HG02938 (cell line): ENCODE results near the gene VPS26A.
A peak's percentile ranks its signal among the peaks of the same experiment; 100 is the strongest.
"Not testable (repeated sequence)": the region's sequence is repeated elsewhere in the genome, so short reads cannot be mapped to it uniquely, and the experiment has no call there.

Experiments used
- ATAC-seq: cut with Tn5 transposase; IDR thresholded peaks from one replicate; pipeline ENCODE4 v1.9.1; 2021; ENCODE audit warnings: mild to moderate bottlenecking, moderate library complexity; ENCODE audit not compliant: unreplicated experiment

VPS26A gene

DNA sequence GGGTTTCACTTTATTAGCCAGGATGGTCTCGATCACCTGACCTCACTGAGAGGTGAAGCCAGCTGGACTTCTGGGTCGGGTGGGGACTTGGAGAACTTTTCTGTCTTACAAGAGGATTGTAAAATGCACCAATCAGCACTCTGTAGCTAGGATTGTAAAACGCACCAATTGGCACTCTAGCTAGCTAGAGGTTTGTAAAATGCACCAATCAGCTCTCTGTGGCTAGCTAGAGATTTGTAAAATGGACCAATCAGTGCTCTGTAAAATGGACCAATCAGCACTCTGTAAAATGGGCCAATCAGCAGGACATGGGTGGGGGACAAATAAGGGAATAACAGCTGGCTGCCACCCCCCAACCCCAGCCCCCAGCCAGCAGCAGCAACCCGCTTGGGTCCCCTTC lies 51.3 kb downstream of the VPS26A start:
- ATAC-seq, result not testable (repeated sequence)

- ATAC-seq, result no peak
Measured at GRCh38 chr10:69176823-69177222, 52.8 kb downstream of the VPS26A start.

- peak; percentile 25 for ATAC-seq
Measured at GRCh38 chr10:69179089-69179742, 55.2 kb downstream of the VPS26A start.

- peak; percentile 92 for ATAC-seq
Measured at GRCh38 chr10:69179743-69180524, 56.0 kb downstream of the VPS26A start, which contains the start of gene SUPV3L1. Gene SUPV3L1, plus strand, starts transcription at chr10:69180234. Its CDS starts 58 bp downstream, at chr10:69180292.

DNA sequence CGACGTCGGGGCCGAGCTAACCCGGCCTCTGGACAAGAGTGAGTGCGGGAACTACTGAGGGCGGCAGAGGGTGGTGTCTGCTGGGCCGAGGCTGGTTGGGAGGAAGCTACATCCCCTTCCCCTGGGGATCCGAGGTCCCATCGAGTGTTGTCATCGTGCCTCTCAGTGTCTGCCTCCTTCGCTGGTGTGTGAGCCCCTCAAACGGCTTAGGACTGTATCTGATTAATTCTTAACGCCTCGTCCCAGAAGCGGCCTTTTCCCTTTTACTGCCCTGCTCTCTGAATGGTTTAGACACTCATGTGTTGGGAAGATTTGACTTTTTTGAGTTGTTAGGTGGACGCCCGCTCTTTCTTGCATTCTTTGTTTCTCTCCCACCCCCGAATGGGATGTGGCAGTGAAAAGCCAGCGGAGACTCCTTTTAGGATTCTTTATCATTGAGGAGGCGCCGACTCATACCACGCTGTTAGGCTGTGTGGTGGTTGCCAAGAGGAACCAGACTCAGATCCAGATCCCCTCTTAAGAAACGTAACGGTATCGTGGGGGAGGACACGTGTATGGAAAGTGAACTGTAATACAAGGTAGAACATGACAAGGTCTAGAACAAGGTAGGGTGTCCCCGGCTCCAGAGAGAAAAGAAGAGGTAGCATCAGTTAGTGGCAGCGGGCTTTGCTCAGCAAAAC lies 56.7 kb downstream of the VPS26A start:
- ATAC-seq, result peak; percentile 23

GRCh38 chr10:69181433-69181832 lies 57.5 kb downstream of the VPS26A start:
- no peak for ATAC-seq

GRCh38 chr10:69182005-69182404 lies 58.0 kb downstream of the VPS26A start:
- ATAC-seq, result no peak

- no peak for ATAC-seq
Measured at GRCh38 chr10:69186524-69186923, 62.5 kb downstream of the VPS26A start.

GRCh38 chr10:69201045-69201444 lies 77.1 kb downstream of the VPS26A start:
- ATAC-seq, result no peak

DNA sequence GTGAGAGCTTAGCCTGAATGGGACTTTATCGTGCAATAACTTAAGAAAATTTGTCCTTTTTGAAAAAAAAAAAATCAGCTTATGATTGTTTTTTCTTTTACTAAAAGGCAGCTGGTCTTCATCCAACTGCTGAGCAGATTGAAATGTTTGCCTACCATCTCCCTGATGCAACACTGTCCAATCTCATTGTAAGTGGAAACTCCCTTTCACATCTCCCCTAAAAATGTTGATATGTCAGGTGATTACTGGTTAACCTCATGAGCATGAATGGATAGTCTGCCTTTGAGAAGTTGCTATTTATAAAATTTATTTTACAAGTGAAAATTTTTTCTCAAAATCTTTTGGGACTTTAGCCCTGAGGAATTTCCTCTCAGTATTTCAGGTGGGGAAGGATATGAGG lies 78.4 kb downstream of the VPS26A start:
- ATAC-seq, result no peak

- ATAC-seq, result no peak
Measured at GRCh38 chr10:69208761-69209160, 84.8 kb downstream of the VPS26A start.

- ATAC-seq, result no peak
Measured at GRCh38 chr10:69209787-69210484, 86.0 kb downstream of the VPS26A start.

GRCh38 chr10:69211104-69211503 lies 87.1 kb downstream of the VPS26A start:
- ATAC-seq, result no peak

- ATAC-seq, result no peak
Measured at GRCh38 chr10:69211524-69211923, 87.5 kb downstream of the VPS26A start.

DNA sequence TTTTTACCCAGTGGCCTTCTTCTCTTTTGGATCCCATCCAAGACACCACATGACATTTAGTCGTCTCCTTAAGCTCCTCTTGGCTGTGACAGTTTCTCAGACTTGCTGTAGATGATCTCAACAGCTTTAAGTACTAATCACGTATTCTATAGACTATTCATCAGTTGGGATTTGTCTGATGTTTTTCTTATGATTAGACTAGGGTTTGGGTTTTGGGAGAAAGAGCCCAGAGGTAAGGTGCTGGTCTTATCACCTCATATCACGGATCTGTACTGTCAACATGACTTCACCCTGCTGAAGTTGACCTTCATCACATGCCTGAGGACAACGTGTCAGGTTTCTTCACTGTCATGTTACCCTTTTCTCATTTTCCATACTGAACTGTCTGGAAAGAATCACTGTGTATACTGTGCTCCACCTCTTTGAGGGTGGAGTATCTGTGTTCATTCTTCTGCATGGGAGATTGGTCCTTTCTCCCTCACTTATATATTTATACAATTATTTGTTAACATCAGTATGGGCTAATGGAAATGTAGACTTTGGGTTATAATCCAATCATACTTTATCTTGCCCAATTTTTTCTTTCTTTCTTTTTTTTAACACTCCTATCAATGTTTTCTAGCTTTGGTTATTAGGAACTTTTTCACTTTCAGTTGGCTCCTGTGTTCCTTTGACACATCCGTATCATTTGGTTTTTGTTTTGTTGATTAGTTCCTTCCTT lies 89.8 kb downstream of the VPS26A start:
- ATAC-seq, result no peak

DNA sequence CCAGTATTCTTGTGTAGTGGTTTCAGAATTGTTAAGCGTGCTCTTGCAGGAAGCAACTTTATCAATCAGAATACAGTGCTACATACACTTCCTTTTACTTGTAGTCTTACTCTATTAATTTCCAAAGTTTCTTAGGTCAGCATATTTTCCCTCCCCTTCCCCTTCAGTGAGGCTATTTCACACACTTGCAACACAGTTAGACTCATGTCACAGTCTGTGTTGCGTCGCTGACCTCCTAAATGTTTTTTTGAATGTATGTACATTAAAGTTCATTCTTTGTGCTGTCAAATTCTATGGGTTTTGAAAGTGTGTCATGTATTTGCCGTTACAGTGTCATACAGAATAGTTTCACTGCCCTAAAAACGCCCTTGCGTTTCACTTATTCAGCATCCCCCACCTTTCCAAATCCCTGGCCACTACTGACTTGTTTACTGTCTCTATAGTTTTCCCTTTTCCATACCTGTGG lies 90.7 kb downstream of the VPS26A start:
- ATAC-seq, result no peak

GRCh38 chr10:69215405-69216171 lies 91.6 kb downstream of the VPS26A start:
- no peak for ATAC-seq

- ATAC-seq, result no peak
Measured at GRCh38 chr10:69216577-69217118, 92.7 kb downstream of the VPS26A start.

- no peak for ATAC-seq
Measured at GRCh38 chr10:69217119-69217754, 93.3 kb downstream of the VPS26A start.
